Liver (tissue), 9 donors: ENCODE measurements around the gene ROMO1. TPM values are rescaled to one million over a fixed set of nuclear protein-coding genes. Genes with fewer than 3 reads are reported as not detected.

Experiments used
- DNase-seq: peaks from one replicate; pipeline ENCODE4 v3.0.0-alpha.2; 2017; ENCODE audit warnings: low spot score
- H3K27ac ChIP-seq, 2 donors: one replicate each; pipeline ENCODE4 v1.7.0; 2013; ENCODE audit warnings: inconsistent platforms in 2 of 2, low read length in 2 of 2, control low read depth in 1 of 2, low read depth in 1 of 2, mild to moderate bottlenecking in 1 of 2
- H3K27me3 ChIP-seq, 4 donors: one replicate each; pipeline versions ENCODE4 v1.6.1 to v1.7.0; 2013; ENCODE audit warnings: low read length in 3 of 4, inconsistent platforms in 1 of 4, mild to moderate bottlenecking in 1 of 4, moderate library complexity in 1 of 4; ENCODE audit not compliant: control insufficient read depth in 4 of 4, insufficient read depth in 4 of 4
- H3K36me3 ChIP-seq, 4 donors: one replicate each; pipeline versions ENCODE4 v1.6.1 to v1.7.0; 2013; ENCODE audit warnings: low read length in 3 of 4, mild to moderate bottlenecking in 3 of 4, low read depth in 1 of 4, moderate library complexity in 1 of 4; ENCODE audit not compliant: control insufficient read depth in 4 of 4, insufficient read depth in 3 of 4
- H3K4me1 ChIP-seq, 4 donors: one replicate each; pipeline versions ENCODE4 v1.6.1 to v1.7.0; 2013; ENCODE audit warnings: low read length in 3 of 4, mild to moderate bottlenecking in 3 of 4, moderate library complexity in 1 of 4; ENCODE audit not compliant: control insufficient read depth in 4 of 4, insufficient read depth in 4 of 4
- H3K4me3 ChIP-seq, 3 donors: one replicate each; pipeline versions ENCODE4 v1.6.1 to v1.7.0; 2013; ENCODE audit warnings: low read length in 3 of 3, control low read depth in 1 of 3, low read depth in 1 of 3, mild to moderate bottlenecking in 1 of 3
- H3K9ac ChIP-seq, 2 donors: one replicate each; pipeline ENCODE4 v1.7.0; 2013; ENCODE audit warnings: low read length in 2 of 2, mild to moderate bottlenecking in 2 of 2, moderate library complexity in 2 of 2, control low read depth in 1 of 2, low read depth in 1 of 2
- H3K9me3 ChIP-seq, 4 donors: one replicate each; pipeline versions ENCODE4 v1.6.1 to v1.7.0; 2013; ENCODE audit warnings: low read length in 3 of 4; ENCODE audit not compliant: control insufficient read depth in 4 of 4
- ATF3 ChIP-seq: IDR thresholded peaks from 2 replicates; pipeline ENCODE4 v1.6.1; 2016; ENCODE audit warnings: antibody characterized with exemption
- CTCF ChIP-seq: fragments of 150-350 bp; IDR thresholded peaks from 2 replicates; pipeline ENCODE4 v1.5.1; 2017; ENCODE audit warnings: improper control_type of control experiment, low read depth, low read length; ENCODE audit not compliant: missing input control
- EGR1 ChIP-seq, 2 donors: IDR thresholded peaks; 2 replicates each; pipeline ENCODE4 v1.6.1; 2016 to 2018; ENCODE audit warnings: antibody characterized with exemption in 2 of 2, low read depth in 2 of 2
- FOXA1 ChIP-seq: IDR thresholded peaks from 2 replicates; pipeline ENCODE4 v1.6.1; 2016; ENCODE audit warnings: antibody characterized with exemption
- FOXA2 ChIP-seq: IDR thresholded peaks from 2 replicates; pipeline ENCODE4 v1.6.1; 2016; ENCODE audit warnings: antibody characterized with exemption
- HNF4A ChIP-seq, 2 donors: conservative IDR thresholded peaks; 2 replicates each; pipeline ENCODE4 v1.6.1; 2016; ENCODE audit warnings: antibody characterized with exemption in 2 of 2, mild to moderate bottlenecking in 2 of 2
- HNF4G ChIP-seq: IDR thresholded peaks from 2 replicates; pipeline ENCODE4 v1.6.1; 2016; ENCODE audit warnings: antibody characterized with exemption
- JUND ChIP-seq, 2 donors: IDR thresholded peaks; 2 replicates each; pipeline ENCODE4 v1.6.1; 2016; ENCODE audit warnings: antibody characterized with exemption in 2 of 2
- MAX ChIP-seq: IDR thresholded peaks from 2 replicates; pipeline ENCODE4 v1.6.1; 2016; ENCODE audit warnings: antibody characterized with exemption
- RAD21 ChIP-seq, 2 donors: IDR thresholded peaks; 2 replicates each; pipeline ENCODE4 v1.6.1; 2016; ENCODE audit warnings: antibody characterized with exemption in 2 of 2, mild to moderate bottlenecking in 2 of 2
- REST ChIP-seq: IDR thresholded peaks from 2 replicates; pipeline ENCODE4 v1.6.1; 2016; ENCODE audit warnings: antibody characterized with exemption, mild to moderate bottlenecking
- RXRA ChIP-seq, 2 donors: IDR thresholded peaks; 2 replicates each; pipeline ENCODE4 v1.6.1; 2017 to 2018; ENCODE audit warnings: antibody characterized with exemption in 2 of 2, mild to moderate bottlenecking in 1 of 2
- SP1 ChIP-seq: IDR thresholded peaks from 2 replicates; pipeline ENCODE4 v1.6.1; 2018; ENCODE audit warnings: antibody characterized with exemption, mild to moderate bottlenecking
- TAF1 ChIP-seq: conservative IDR thresholded peaks from 2 replicates; pipeline ENCODE4 v1.6.1; 2016; ENCODE audit warnings: antibody characterized with exemption, mild to moderate bottlenecking
- YY1 ChIP-seq: IDR thresholded peaks from 2 replicates; pipeline ENCODE4 v1.6.1; 2016; ENCODE audit warnings: antibody characterized with exemption, mild to moderate bottlenecking
- ZBTB33 ChIP-seq: IDR thresholded peaks from 2 replicates; pipeline ENCODE4 v1.6.1; 2016; ENCODE audit warnings: antibody characterized with exemption
- WGBS: extraction: QIAGEN DNeasy Blood & Tissue Kit; methylation state at CpG from one replicate; pipeline ENCODE4 v1.1.7; 2013; 5-methylcytosine and 5-hydroxymethylcytosine counted together
- polyA plus RNA-seq, 2 donors: library from polyadenylated mRNA; stranded (reverse) in 1 of 2; unstranded in 1 of 2; fragments of 200-250 nt in 1 of 2; fragments of >200 nt in 1 of 2; fragmentation: Nextera tagmentation in 1 of 2; extraction: Ambion mirVana in 1 of 2; gene quantifications; one replicate each; pipeline versions ENCODE4 v1.2.1 to v1.2.3, GENCODE V29; 2013 to 2015
- total RNA-seq, 2 donors: library from RNA; depleted of rRNA; stranded (reverse); fragments of >200 nt; gene quantifications; one replicate each; pipeline ENCODE4 v1.2.3, GENCODE V29; 2014
- donor health status: healthy.
- donor health status: healthy.
- donor health status: healthy.
- donor health status: healthy.
- donor health status: healthy.

Gene ROMO1
- total and polyA plus RNA-seq, 4 donors = 68.4 to 359 (median 147) TPM

- no peak for DNase-seq
- no peaks in the 10 kb centered on the region for H3K9me3 ChIP-seq
- TF ChIP-seq ZBTB33 = no peak
- peak; percentile 27 to 64 for TF ChIP-seq HNF4A (conservative IDR thresholded peaks at IDR 0.05)
- TF ChIP-seq FOXA1 = no peak
- peak; percentile 87 to 97 for TF ChIP-seq RXRA (IDR thresholded peaks at IDR 0.05)
- peak; percentile 28 for TF ChIP-seq SP1
- peak; percentile 21 to 58 for TF ChIP-seq RAD21 (IDR thresholded peaks at IDR 0.05)
- TF ChIP-seq YY1 = peak; percentile 74
- H3K4me1 ChIP-seq = peaks cover 0 to 13% (median 9%) of the 10 kb centered on the region in 4 donors
- WGBS = 51% methylated on average over 4 of the region's 4 CpGs
- H3K4me3 ChIP-seq = no peak overlapping the region
- H3K9ac ChIP-seq = no peak overlapping the region
- H3K36me3 ChIP-seq = peaks cover 7 to 15% (median 10%) of the 10 kb centered on the region in 4 donors
- no peak overlapping the region for H3K27ac ChIP-seq
- no peaks in the 10 kb centered on the region for H3K27me3 ChIP-seq
Measured at GRCh38 chr20:35690265-35690664, 8.9 kb upstream of the ROMO1 start.

- TF ChIP-seq RXRA (IDR thresholded peaks at IDR 0.05) (peak in 1 of 2 donors; percentile 44), SP1 (no peak), HNF4A (conservative IDR thresholded peaks at IDR 0.05) (peak in 1 of 2 donors; percentile 69)
- no peak overlapping the region for H3K9ac ChIP-seq
- WGBS = 33% methylated on average over 2 of the region's 2 CpGs
- no peaks in the 10 kb centered on the region for H3K27me3 ChIP-seq
- H3K9me3 ChIP-seq = no peaks in the 10 kb centered on the region
- H3K4me3 ChIP-seq = no peak overlapping the region
- DNase-seq = no peak
- H3K27ac ChIP-seq = no peak overlapping the region
- peaks cover 3 to 6% (median 4%) of the 10 kb centered on the region in 4 donors for H3K36me3 ChIP-seq
- H3K4me1 ChIP-seq = peaks cover 0 to 32% (median 28%) of the 10 kb centered on the region in 4 donors
Measured at GRCh38 chr20:35695245-35695749, 3.9 kb upstream of the ROMO1 start.

GRCh38 chr20:35695978-35696377, 3.2 kb upstream of the ROMO1 start:
- no peak overlapping the region for H3K9ac ChIP-seq
- no peak overlapping the region for H3K4me3 ChIP-seq
- no peaks in the 10 kb centered on the region for H3K27me3 ChIP-seq
- H3K36me3 ChIP-seq = peaks cover 3 to 6% (median 4%) of the 10 kb centered on the region in 4 donors
- no peak overlapping the region for H3K27ac ChIP-seq
- WGBS = 86% methylated on average over 4 of the region's 4 CpGs
- no peak for DNase-seq
- TF ChIP-seq MAX (no peak), JUND (IDR thresholded peaks at IDR 0.05) (no peak), EGR1 (IDR thresholded peaks at IDR 0.05; ENCODE audit: low read depth in 2 of 2) (no peak), CTCF (no peak), HNF4G (no peak), RXRA (IDR thresholded peaks at IDR 0.05) (no peak), ATF3 (no peak), FOXA1 (no peak), SP1 (no peak), YY1 (no peak), FOXA2 (no peak), TAF1 (no peak), ZBTB33 (no peak), REST (no peak)
- peaks cover 0 to 33% (median 28%) of the 10 kb centered on the region in 4 donors for H3K4me1 ChIP-seq
- H3K9me3 ChIP-seq = no peaks in the 10 kb centered on the region
